SU-DHL-6 (cell line): ENCODE results near the gene POU2AF3.

ENCODE experiments used
- H2AFZ ChIP-seq: fragments of 200-600 bp; sonication (generic); 2 replicates; pipeline ENCODE4 v1.6.1; 2014; ENCODE audit warnings: low read depth, mild to moderate bottlenecking, moderate library complexity, mixed read lengths, antibody characterized with exemption, low read length; ENCODE audit not compliant: severe bottlenecking
- H3F3A ChIP-seq: fragments of 200-600 bp; shearing (Covaris generic); 2 replicates; pipeline ENCODE4 v1.6.0; 2016; ENCODE audit warnings: antibody characterized with exemption, mild to moderate bottlenecking; ENCODE audit not compliant: insufficient read depth
- H3K27ac ChIP-seq: fragments of 200-600 bp; sonication (generic); 2 replicates; pipeline ENCODE4 v1.5.1; 2016; ENCODE audit warnings: low read depth, mild to moderate bottlenecking, low read length, moderate library complexity, mixed read lengths
- H3K27me3 ChIP-seq: fragments of 200-600 bp; sonication (generic), shearing (Covaris generic); 2 replicates; pipeline ENCODE4 v1.6.0; 2014; ENCODE audit warnings: mild to moderate bottlenecking, low read length
- H3K36me3 ChIP-seq: fragments of 200-600 bp; sonication (generic); 2 replicates; pipeline ENCODE4 v1.6.1; 2014; ENCODE audit warnings: mild to moderate bottlenecking, low read length, mixed read lengths
- H3K4me2 ChIP-seq: fragments of 300-600, 200-600 bp; shearing (Covaris generic), sonication (generic); 2 replicates; pipeline ENCODE4 v1.6.0; 2014; ENCODE audit warnings: low read length, low read depth, mild to moderate bottlenecking; ENCODE audit not compliant: poor library complexity, severe bottlenecking
- H3K4me3 ChIP-seq: fragments of 200-600 bp; sonication (generic); 2 replicates; pipeline ENCODE4 v1.5.1; 2014; ENCODE audit warnings: antibody characterized with exemption, low read length, mild to moderate bottlenecking, mixed read lengths; ENCODE audit not compliant: insufficient read depth, poor library complexity, severe bottlenecking
- H3K79me2 ChIP-seq: fragments of 200-600 bp; sonication (generic); 2 replicates; pipeline ENCODE4 v1.6.1; 2014; ENCODE audit warnings: mild to moderate bottlenecking, low read length, moderate library complexity; ENCODE audit not compliant: insufficient read depth
- H3K9ac ChIP-seq: fragments of 200-600 bp; sonication (generic); 2 replicates; pipeline ENCODE4 v1.7.0; 2014; ENCODE audit warnings: mild to moderate bottlenecking, low read length
- H3K9me2 ChIP-seq: fragments of 200-600 bp; sonication (generic); replicated peaks from 2 replicates; pipeline ENCODE4 v1.6.1; 2014; ENCODE audit warnings: low read length; ENCODE audit not compliant: insufficient read depth
- H3K9me3 ChIP-seq: fragments of 200-600 bp; sonication (generic); 2 replicates; pipeline ENCODE4 v1.6.1; 2014; ENCODE audit warnings: low read length, mixed read lengths; ENCODE audit not compliant: insufficient read depth
- H4K20me1 ChIP-seq: fragments of 200-600 bp; sonication (generic); 2 replicates; pipeline ENCODE4 v1.6.1; 2014; ENCODE audit warnings: low read depth, mild to moderate bottlenecking, antibody characterized with exemption, low read length, moderate library complexity, mixed read lengths
- EZH2phosphoT487 ChIP-seq: fragments of 200-600 bp; sonication (generic), shearing (Covaris generic); conservative IDR thresholded peaks from 2 replicates; pipeline ENCODE4 v1.6.1; 2018; ENCODE audit warnings: mild to moderate bottlenecking, antibody characterized with exemption, low read length, moderate library complexity, mixed read lengths
- TF ChIP-seq, protein P1 (sequence below): fragments of 200-600 bp; sonication (generic); IDR thresholded peaks from one replicate; pipeline ENCODE4 v1.5.1; 2017; ENCODE audit warnings: antibody characterized with exemption, mild to moderate bottlenecking, low read length, moderate library complexity; ENCODE audit not compliant: insufficient read depth, poor library complexity, severe bottlenecking

POU2AF3 gene

DNA sequence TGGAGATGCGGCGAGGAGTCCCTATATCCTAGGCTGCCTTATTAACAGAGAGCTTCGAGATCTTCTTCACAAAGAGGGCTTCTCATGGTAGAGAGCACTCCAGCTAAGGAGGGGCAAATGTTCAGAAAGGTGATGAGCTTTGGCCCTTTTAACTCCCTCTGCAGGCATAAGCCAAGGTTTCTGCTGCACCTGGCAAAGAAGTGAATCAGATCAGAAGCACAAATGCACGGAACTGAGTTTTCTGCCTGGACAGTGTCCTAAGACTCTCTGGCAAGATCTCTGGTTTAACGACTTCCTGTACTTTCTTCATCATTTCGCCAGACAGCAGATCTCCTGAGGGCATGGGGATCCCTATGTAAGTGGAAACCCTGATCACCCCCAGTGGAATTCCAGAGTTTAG lies 37.2 kb downstream of the POU2AF3 start:
- H3K4me2 ChIP-seq: no peak overlapping the region
- no peaks in the 10 kb centered on the region for H3K79me2 ChIP-seq
- no peak overlapping the region for H3K4me3 ChIP-seq
- H3K9me3 ChIP-seq: peaks cover 9% of the 10 kb centered on the region; the same call in 1 of the 2 replicates
- H3K27ac ChIP-seq: no peak overlapping the region
- H3F3A ChIP-seq: no peaks in the 10 kb centered on the region
- no peak for TF ChIP-seq EZH2phosphoT487
- TF ChIP-seq, protein P1, sequence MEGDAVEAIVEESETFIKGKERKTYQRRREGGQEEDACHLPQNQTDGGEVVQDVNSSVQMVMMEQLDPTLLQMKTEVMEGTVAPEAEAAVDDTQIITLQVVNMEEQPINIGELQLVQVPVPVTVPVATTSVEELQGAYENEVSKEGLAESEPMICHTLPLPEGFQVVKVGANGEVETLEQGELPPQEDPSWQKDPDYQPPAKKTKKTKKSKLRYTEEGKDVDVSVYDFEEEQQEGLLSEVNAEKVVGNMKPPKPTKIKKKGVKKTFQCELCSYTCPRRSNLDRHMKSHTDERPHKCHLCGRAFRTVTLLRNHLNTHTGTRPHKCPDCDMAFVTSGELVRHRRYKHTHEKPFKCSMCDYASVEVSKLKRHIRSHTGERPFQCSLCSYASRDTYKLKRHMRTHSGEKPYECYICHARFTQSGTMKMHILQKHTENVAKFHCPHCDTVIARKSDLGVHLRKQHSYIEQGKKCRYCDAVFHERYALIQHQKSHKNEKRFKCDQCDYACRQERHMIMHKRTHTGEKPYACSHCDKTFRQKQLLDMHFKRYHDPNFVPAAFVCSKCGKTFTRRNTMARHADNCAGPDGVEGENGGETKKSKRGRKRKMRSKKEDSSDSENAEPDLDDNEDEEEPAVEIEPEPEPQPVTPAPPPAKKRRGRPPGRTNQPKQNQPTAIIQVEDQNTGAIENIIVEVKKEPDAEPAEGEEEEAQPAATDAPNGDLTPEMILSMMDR: no peak
- no peak overlapping the region for H2AFZ ChIP-seq
- no peaks in the 10 kb centered on the region for H4K20me1 ChIP-seq
- H3K9ac ChIP-seq: no peak overlapping the region
- no peaks in the 10 kb centered on the region for H3K9me2 ChIP-seq
- no peaks in the 10 kb centered on the region for H3K27me3 ChIP-seq
- H3K36me3 ChIP-seq: peaks cover 3% of the 10 kb centered on the region; the same call in 1 of the 2 replicates

DNA sequence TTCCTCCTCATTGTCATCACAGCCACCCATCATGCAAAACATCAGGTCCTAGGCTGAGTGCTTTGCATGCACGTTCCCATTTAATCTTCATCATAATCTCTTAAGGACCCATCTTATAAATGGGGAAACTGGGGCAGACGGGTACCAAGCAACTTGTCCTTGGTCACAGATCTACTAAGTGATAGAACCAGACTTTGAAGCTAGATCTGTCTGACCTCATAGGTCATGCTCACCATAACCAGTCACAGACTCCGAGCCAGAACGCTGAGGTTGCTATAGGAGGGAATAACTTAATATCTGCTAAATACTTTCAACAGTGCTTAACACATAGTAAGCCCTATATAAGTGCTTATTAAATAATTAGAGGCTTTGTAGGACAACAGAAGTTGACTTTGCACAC lies 37.7 kb downstream of the POU2AF3 start:
- H3K4me3 ChIP-seq: no peak overlapping the region
- no peaks in the 10 kb centered on the region for H3K79me2 ChIP-seq
- TF ChIP-seq, protein P1: no peak
- no peak for TF ChIP-seq EZH2phosphoT487
- no peaks in the 10 kb centered on the region for H3F3A ChIP-seq
- H3K4me2 ChIP-seq: no peak overlapping the region
- H2AFZ ChIP-seq: no peak overlapping the region
- no peak overlapping the region for H3K27ac ChIP-seq
- peaks cover 4% of the 10 kb centered on the region; the same call in 1 of the 2 replicates for H3K36me3 ChIP-seq
- H4K20me1 ChIP-seq: no peaks in the 10 kb centered on the region
- peaks cover 10% of the 10 kb centered on the region; the same call in 1 of the 2 replicates for H3K9me3 ChIP-seq
- no peaks in the 10 kb centered on the region for H3K9me2 ChIP-seq
- H3K27me3 ChIP-seq: no peaks in the 10 kb centered on the region
- H3K9ac ChIP-seq: no peak overlapping the region

DNA sequence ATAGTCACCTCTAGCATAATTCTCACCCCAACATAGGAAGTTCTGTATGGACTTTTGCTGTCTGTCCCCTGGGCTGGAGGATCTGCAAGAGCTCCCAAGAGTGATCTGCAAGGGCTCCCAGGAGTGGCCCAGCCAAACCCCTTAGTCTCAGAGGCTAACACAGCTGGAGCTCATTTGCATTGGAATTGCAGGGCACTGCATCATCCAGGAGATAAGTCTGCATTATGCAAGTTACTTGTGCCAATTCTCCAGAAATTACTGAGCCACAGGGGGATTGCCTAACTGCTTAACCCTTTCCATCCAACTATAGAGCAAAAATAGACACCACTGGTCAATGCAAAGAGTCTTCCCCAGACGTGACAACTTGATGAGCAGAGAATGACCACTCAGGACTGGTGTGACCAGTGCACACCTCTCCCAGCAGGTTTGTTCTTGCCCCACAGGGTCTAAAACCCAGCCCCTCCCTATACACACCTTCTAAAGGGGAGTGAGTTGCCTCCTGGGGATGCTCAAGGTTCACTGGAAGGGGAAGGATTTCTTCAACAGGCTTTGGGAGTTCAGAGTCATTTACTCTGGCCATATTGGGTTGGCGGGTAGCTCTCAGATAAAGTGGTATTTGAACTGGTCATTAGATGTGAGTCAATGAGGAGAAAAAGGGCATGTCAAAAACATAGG lies 38.4 kb downstream of the POU2AF3 start:
- Histone ChIP-seq H3K27me3 (no peaks in the 10 kb centered on the region), H3K9me2 (no peaks in the 10 kb centered on the region), H3K4me3 (no peak overlapping the region), H3K9me3 (peaks cover 10% of the 10 kb centered on the region; the same call in 1 of the 2 replicates), H3K4me2 (no peak overlapping the region), H2AFZ (no peak overlapping the region), H3F3A (no peaks in the 10 kb centered on the region), H3K9ac (no peak overlapping the region), H3K27ac (no peak overlapping the region), H3K79me2 (no peaks in the 10 kb centered on the region), H4K20me1 (no peaks in the 10 kb centered on the region), H3K36me3 (peaks cover 4% of the 10 kb centered on the region; the same call in 1 of the 2 replicates)
- TF ChIP-seq, protein P1: no peak
- no peak for TF ChIP-seq EZH2phosphoT487
